SK-N-SH (cell line): ENCODE measurements around the gene MTMR8. TPM values are rescaled to one million over a fixed set of nuclear protein-coding genes. Genes with fewer than 3 reads are reported as not detected.

ENCODE experiments used
- CTCF ChIA-PET: fragments of 300-600, 350-600 bp; formaldehyde crosslinking; extraction: SDS; loops from one replicate; lab custom pipeline; 2021; lab: Yijun Ruan, JAX
- POLR2A ChIA-PET: fragments of 350-600 bp; sonication (Branson Sonifier 250); formaldehyde crosslinking; extraction: SDS; loops from one replicate; lab custom pipeline; 2020; ENCODE audit warnings: antibody characterized with exemption, inconsistent platforms; lab: Yijun Ruan, JAX
- DNase-seq: peaks from one replicate; pipeline ENCODE4 v3.0.0; 2012
- H2AFZ ChIP-seq: fragments of 200-600 bp; sonication (generic); 2 replicates; pipeline ENCODE4 v1.8.1; 2016; ENCODE audit warnings: antibody characterized with exemption, mild to moderate bottlenecking, low read depth
- H3F3A ChIP-seq: fragments of 200-600 bp; sonication (generic); replicated peaks from 2 replicates; pipeline ENCODE3; 2016; ENCODE audit warnings: antibody characterized with exemption, mild to moderate bottlenecking; ENCODE audit not compliant: insufficient read depth
- H3K27ac ChIP-seq, 2 experiments: fragments of 200-500 bp in 1 of 2; fragments of 200-600 bp in 1 of 2; sonication (Bioruptor generic) in 1 of 2; sonication (generic), shearing (Covaris generic) in 1 of 2; 2 replicates each; pipeline versions ENCODE4 v1.5.1 to v1.6.1; 2014 to 2016; ENCODE audit warnings: low read depth in 2 of 2, inconsistent platforms in 1 of 2, low read length in 1 of 2, mild to moderate bottlenecking in 1 of 2, mixed read lengths in 1 of 2
- H3K27me3 ChIP-seq: fragments of 200-600 bp; sonication (generic), shearing (Covaris generic); 2 replicates; pipeline ENCODE4 v1.6.1; 2016; ENCODE audit warnings: mixed run types; ENCODE audit not compliant: insufficient read depth
- H3K36me3 ChIP-seq, 2 experiments: fragments of 200-500 bp in 1 of 2; fragments of 200-600 bp in 1 of 2; sonication (Bioruptor generic) in 1 of 2; sonication (generic) in 1 of 2; replicated peaks in 1 of 2; 2 replicates each; pipeline versions ENCODE3 to v1.5.1; 2014 to 2016; ENCODE audit warnings: low read length in 1 of 2, mild to moderate bottlenecking in 1 of 2; ENCODE audit not compliant: insufficient read depth in 2 of 2, control insufficient read depth in 1 of 2
- H3K4me1 ChIP-seq, 2 experiments: fragments of 200-500 bp in 1 of 2; fragments of 200-600 bp in 1 of 2; sonication (Bioruptor generic) in 1 of 2; sonication (generic), shearing (Covaris generic) in 1 of 2; 2 replicates each; pipeline versions ENCODE4 v1.5.1 to v1.6.1; 2014 to 2016; ENCODE audit warnings: low read depth in 1 of 2, low read length in 1 of 2, mixed run types in 1 of 2; ENCODE audit not compliant: insufficient read depth in 2 of 2, control insufficient read depth in 1 of 2
- H3K4me2 ChIP-seq: fragments of 200-600 bp; sonication (generic), shearing (Covaris generic); 2 replicates; pipeline ENCODE4 v1.6.1; 2017; ENCODE audit warnings: mixed run types
- H3K4me3 ChIP-seq, 2 experiments: fragments of 200-500 bp in 1 of 2; fragments of 200-600 bp in 1 of 2; sonication (Bioruptor generic) in 1 of 2; sonication (generic), shearing (Covaris generic) in 1 of 2; 2 replicates each; pipeline versions ENCODE4 v1.5.1 to v1.8.1; 2014 to 2016; ENCODE audit warnings: low read depth in 2 of 2, inconsistent platforms in 1 of 2, low read length in 1 of 2, mild to moderate bottlenecking in 1 of 2, mixed read lengths in 1 of 2, moderate library complexity in 1 of 2
- H3K79me2 ChIP-seq: fragments of 200-600 bp; sonication (generic); 2 replicates; pipeline ENCODE4 v1.8.1; 2017; ENCODE audit warnings: mild to moderate bottlenecking; ENCODE audit not compliant: insufficient read depth
- H3K9ac ChIP-seq: fragments of 200-600 bp; sonication (generic); 2 replicates; pipeline ENCODE4 v1.6.1; 2017; ENCODE audit warnings: mixed run types
- H3K9me2 ChIP-seq: fragments of 200-600 bp; sonication (generic); 2 replicates; pipeline ENCODE4 v1.6.1; 2017; ENCODE audit warnings: mixed run types
- H3K9me3 ChIP-seq: fragments of 200-600 bp; sonication (generic); 2 replicates; pipeline ENCODE4 v1.6.1; 2017; ENCODE audit warnings: mixed run types, mild to moderate bottlenecking, moderate library complexity
- H4K20me1 ChIP-seq: fragments of 200-600 bp; sonication (generic); 2 replicates; pipeline ENCODE4 v1.6.1; 2017; ENCODE audit warnings: mild to moderate bottlenecking, mixed run types; ENCODE audit not compliant: insufficient read depth
- RFX5 ChIP-seq: IDR thresholded peaks from 2 replicates; pipeline ENCODE4 v1.6.1; 2012; ENCODE audit warnings: mild to moderate bottlenecking, improper control_type of control experiment, low read length
- RXRA ChIP-seq: IDR thresholded peaks from 2 replicates; pipeline ENCODE4 v1.4.0; 2012; ENCODE audit warnings: low read depth, mild to moderate bottlenecking, borderline replicate concordance
- WGBS: methylation state at CpG from one replicate; pipeline ENCODE4 v1.1.6; 2017; ENCODE audit warnings: low lambda C conversion rate; 5-methylcytosine and 5-hydroxymethylcytosine counted together
- polyA plus RNA-seq, 3 experiments: library from polyadenylated mRNA; depleted of rRNA; stranded (reverse); fragments of >200 nt; gene quantifications; 2 replicates each; pipeline ENCODE4 v1.2.3, GENCODE V29; 2012

Gene MTMR8
- polyA plus RNA-seq, 1 of the 3 experiments (the other 2 are of a cell fraction) = 0.35 TPM

GRCh38 chrX:64229154-64229553, 166.1 kb downstream of the MTMR8 start:
- H3K9ac ChIP-seq = no peak overlapping the region
- no peaks in the 10 kb centered on the region for H3K4me1 ChIP-seq
- 0% methylated on average over 3 of the region's 3 CpGs for WGBS
- no peak overlapping the region for H3K4me3 ChIP-seq
- no peak overlapping the region for H2AFZ ChIP-seq
- H3K9me2 ChIP-seq = no peaks in the 10 kb centered on the region
- no peaks in the 10 kb centered on the region for H4K20me1 ChIP-seq
- no peak for DNase-seq
- CTCF ChIA-PET = no interaction called here
- TF ChIP-seq RFX5 = no peak
- TF ChIP-seq RXRA = no peak
- TF ChIP-seq, all 33 proteins: peak for 0
- no peaks in the 10 kb centered on the region for H3K36me3 ChIP-seq
- H3K79me2 ChIP-seq = no peaks in the 10 kb centered on the region
- H3K27me3 ChIP-seq = no peaks in the 10 kb centered on the region
- no peaks in the 10 kb centered on the region for H3K9me3 ChIP-seq
- POLR2A ChIA-PET = no interaction called here
- no peaks in the 10 kb centered on the region for H3F3A ChIP-seq
- no peak overlapping the region for H3K4me2 ChIP-seq
- H3K27ac ChIP-seq = no peak overlapping the region

Other genes starting within 250 kb of the MTMR8 start
- 0.67 and 0.76 TPM in 2 replicates for gene AMER1, start 189.7 kb downstream of the MTMR8 start, polyA plus RNA-seq (2012; rRNA removed)
- gene ASB12, start 164.8 kb downstream of the MTMR8 start, polyA plus RNA-seq (2012; rRNA removed) = 0.03 TPM in 1 of 2 replicates, not detected in the other